K562 (cell line): Measurements from ENCODE around the gene KLHL30.

Source experiments
- BCLAF1 ChIP-seq, 2 experiments: fragments of 450-650 bp in 1 of 2; IDR thresholded peaks; 2 replicates each; pipeline ENCODE4 v1.6.1; 2011 to 2017; ENCODE audit warnings: low read depth in 2 of 2, antibody characterized with exemption in 1 of 2, borderline replicate concordance in 1 of 2, low read length in 1 of 2, mild to moderate bottlenecking in 1 of 2, mixed read lengths in 1 of 2; ENCODE audit not compliant: control insufficient read depth in 1 of 2
- FOXK1 ChIP-seq: sonication (generic); formaldehyde crosslinking; IDR thresholded peaks from 2 replicates; pipeline ENCODE4 v1.8.0; 2022; ENCODE audit warnings: missing genetic modification reagents, mild to moderate bottlenecking, borderline replicate concordance
- SRF ChIP-seq, 2 experiments: fragments of 250-450, 450-650 bp in 1 of 2; sonication (Bioruptor Pico) in 1 of 2; sonication (generic) in 1 of 2; formaldehyde crosslinking; IDR thresholded peaks; 2 replicates each; pipeline versions ENCODE4 v1.5.0 to v1.5.1; 2020 to 2022; ENCODE audit warnings: mild to moderate bottlenecking in 1 of 2, missing genetic modification reagents in 1 of 2
- ZNF76 ChIP-seq: fragments of 250-450 bp; sonication (Bioruptor Pico); IDR thresholded peaks from 2 replicates; pipeline ENCODE4 v1.4.0; 2020; ENCODE audit warnings: mild to moderate bottlenecking, moderate library complexity, borderline replicate concordance

- no peak for TF ChIP-seq FOXK1
- TF ChIP-seq SRF (CRISPR knock-in tag; IDR thresholded peaks at IDR 0.05) = no peak
- TF ChIP-seq BCLAF1 (IDR thresholded peaks at IDR 0.05; ENCODE audit: borderline replicate concordance in 1 of 2, control insufficient read depth in 1 of 2, low read depth in 2 of 2, low read length in 1 of 2) = no peak
- no peak for TF ChIP-seq ZNF76 (CRISPR knock-in tag)
These were observed 20.1 kb downstream of the KLHL30 start, which contains the start of gene ERFE for GRCh38 chr2:238158509-238159070.
